Bronchial epithelial cell (primary cell): ENCODE results near the gene ZIC4. TPM values are rescaled to one million over a fixed set of nuclear protein-coding genes. Genes with fewer than 3 reads are reported as not detected.

Experiments
- DNase-seq: peaks from one replicate; pipeline ENCODE4 v3.0.0-alpha.2; 2010; ENCODE audit warnings: low read depth
- FAIRE-seq: peaks from 2 replicates; lab custom pipeline; 2011; peaks lifted over from hg19 to GRCh38; lab: Jason Lieb, UNC
- H3K27me3 ChIP-seq: 2 replicates; pipeline ENCODE4 v1.5.1; 2011; ENCODE audit warnings: low read length; ENCODE audit not compliant: control insufficient read depth, insufficient read depth
- H3K36me3 ChIP-seq: 2 replicates; pipeline ENCODE4 v1.5.1; 2011; ENCODE audit warnings: low read length; ENCODE audit not compliant: control insufficient read depth, insufficient read depth
- H3K4me3 ChIP-seq: 2 replicates; pipeline ENCODE4 v1.5.1; 2011; ENCODE audit warnings: mild to moderate bottlenecking, low read depth, low read length, control low read depth
- total RNA-seq: library from RNA; depleted of rRNA; stranded (reverse); fragments of >200 nt; gene quantifications from 2 replicates; pipeline ENCODE4 v1.2.1, GENCODE V29; 2014
- TF ChIP-seq, protein P1 (sequence below): IDR thresholded peaks from 2 replicates; pipeline ENCODE4 v1.5.1; 2011; ENCODE audit warnings: mild to moderate bottlenecking, moderate library complexity, low read length, control low read depth, inconsistent platforms; ENCODE audit not compliant: insufficient read depth, severe bottlenecking

ZIC4 gene
- total RNA-seq, 1 donor from 2014 or later: not detected

- no peak for FAIRE-seq
- TF ChIP-seq, protein P1, sequence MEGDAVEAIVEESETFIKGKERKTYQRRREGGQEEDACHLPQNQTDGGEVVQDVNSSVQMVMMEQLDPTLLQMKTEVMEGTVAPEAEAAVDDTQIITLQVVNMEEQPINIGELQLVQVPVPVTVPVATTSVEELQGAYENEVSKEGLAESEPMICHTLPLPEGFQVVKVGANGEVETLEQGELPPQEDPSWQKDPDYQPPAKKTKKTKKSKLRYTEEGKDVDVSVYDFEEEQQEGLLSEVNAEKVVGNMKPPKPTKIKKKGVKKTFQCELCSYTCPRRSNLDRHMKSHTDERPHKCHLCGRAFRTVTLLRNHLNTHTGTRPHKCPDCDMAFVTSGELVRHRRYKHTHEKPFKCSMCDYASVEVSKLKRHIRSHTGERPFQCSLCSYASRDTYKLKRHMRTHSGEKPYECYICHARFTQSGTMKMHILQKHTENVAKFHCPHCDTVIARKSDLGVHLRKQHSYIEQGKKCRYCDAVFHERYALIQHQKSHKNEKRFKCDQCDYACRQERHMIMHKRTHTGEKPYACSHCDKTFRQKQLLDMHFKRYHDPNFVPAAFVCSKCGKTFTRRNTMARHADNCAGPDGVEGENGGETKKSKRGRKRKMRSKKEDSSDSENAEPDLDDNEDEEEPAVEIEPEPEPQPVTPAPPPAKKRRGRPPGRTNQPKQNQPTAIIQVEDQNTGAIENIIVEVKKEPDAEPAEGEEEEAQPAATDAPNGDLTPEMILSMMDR: no peak
- Histone ChIP-seq H3K36me3 (no peaks in the 10 kb centered on the region), H3K27me3 (peaks cover 24% of the 10 kb centered on the region), H3K4me3 (no peak overlapping the region)
- no peak for DNase-seq
Observed at GRCh38 chr3:147370349-147370748, 36.0 kb downstream of the ZIC4 start.

GRCh38 chr3:147369661-147370123, 36.7 kb downstream of the ZIC4 start:
- DNase-seq: no peak
- Histone ChIP-seq H3K4me3 (no peak overlapping the region), H3K36me3 (no peaks in the 10 kb centered on the region), H3K27me3 (peaks cover 24% of the 10 kb centered on the region)
- TF ChIP-seq, protein P1: no peak
- FAIRE-seq: no peak

DNA sequence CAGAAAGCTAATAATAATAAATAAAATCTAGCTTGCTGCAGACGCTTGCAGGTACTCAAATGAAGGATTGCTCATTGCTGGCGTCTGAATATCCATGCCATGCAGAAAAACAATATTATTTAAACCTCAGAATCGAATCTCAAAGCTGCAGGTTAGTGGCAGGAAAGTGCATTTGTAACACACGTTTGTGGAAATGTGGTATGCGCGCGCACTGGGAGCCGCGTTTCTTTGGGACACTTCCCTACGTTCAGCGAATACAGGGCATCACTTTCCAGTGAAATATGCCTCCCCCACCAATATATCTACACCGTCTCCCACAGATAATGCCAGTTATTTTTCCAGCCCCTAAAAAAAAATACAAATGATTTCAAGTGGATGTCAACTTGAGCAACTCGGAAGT, 37.1 kb downstream of the ZIC4 start:
- no peak overlapping the region for H3K4me3 ChIP-seq
- DNase-seq: no peak
- peaks cover 24% of the 10 kb centered on the region for H3K27me3 ChIP-seq
- no peak for FAIRE-seq
- TF ChIP-seq, protein P1: no peak
- H3K36me3 ChIP-seq: no peaks in the 10 kb centered on the region

DNA sequence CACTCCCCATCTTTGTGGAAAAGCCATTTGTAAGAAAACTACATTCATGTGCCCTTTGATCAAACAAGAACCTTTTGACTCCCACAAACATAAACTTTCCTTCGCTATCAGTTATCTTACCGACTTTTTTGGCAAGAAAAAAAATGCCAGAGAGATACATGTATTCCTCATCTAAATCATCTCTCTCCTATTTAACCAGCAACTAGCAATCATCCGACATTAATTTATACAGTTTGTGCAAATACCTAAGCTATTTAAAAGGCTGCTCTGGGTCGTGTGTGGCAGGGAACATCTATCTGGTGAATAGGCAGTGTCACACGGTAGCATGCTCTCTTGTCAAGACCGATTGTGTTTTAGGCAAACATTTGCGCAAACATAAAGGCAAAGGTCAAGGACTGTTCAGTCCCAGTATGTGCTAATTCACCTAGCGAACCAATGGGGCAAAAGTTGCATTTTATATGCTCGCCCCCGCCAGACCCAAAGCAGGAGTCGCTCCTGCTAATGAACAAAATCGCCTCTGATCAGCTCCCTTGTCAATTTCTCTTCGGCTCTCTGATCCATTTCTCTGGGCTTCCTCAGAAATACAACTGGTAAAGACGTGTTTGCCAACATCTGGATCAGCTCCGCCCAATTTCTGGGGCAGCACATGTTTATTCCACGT, 37.7 kb downstream of the ZIC4 start:
- peak; percentile 47 for FAIRE-seq
- H3K27me3 ChIP-seq: peaks cover 24% of the 10 kb centered on the region

DNA sequence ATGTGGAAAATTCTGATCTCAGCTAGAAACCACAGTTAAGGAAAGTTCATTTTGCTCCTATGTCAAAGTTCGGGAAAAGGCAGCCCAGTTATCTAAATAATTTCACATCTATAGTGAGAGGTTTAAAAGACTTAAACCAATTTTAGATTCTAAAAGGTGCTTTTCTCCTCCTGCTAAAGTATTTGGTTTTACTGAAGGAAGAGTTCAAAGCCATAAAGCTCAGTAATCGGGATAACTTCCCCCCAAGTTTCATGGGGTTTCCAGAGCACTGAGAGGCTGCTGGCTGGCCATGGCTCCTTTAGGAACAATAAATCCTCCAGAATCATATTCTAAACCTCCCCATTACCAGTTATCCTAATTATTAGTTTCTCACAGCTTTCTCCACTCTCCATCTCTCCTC, 38.2 kb downstream of the ZIC4 start:
- FAIRE-seq (no peak), DNase-seq (no peak)
- no peaks in the 10 kb centered on the region for H3K36me3 ChIP-seq
- no peak overlapping the region for H3K4me3 ChIP-seq
- H3K27me3 ChIP-seq: peaks cover 24% of the 10 kb centered on the region
- TF ChIP-seq, protein P1: no peak

More for the DNA sequence above, 37.7 kb downstream of the ZIC4 start:
- DNase-seq: no peak
- TF ChIP-seq, protein P1: no peak
- no peaks in the 10 kb centered on the region for H3K36me3 ChIP-seq
- H3K4me3 ChIP-seq: no peak overlapping the region

DNA sequence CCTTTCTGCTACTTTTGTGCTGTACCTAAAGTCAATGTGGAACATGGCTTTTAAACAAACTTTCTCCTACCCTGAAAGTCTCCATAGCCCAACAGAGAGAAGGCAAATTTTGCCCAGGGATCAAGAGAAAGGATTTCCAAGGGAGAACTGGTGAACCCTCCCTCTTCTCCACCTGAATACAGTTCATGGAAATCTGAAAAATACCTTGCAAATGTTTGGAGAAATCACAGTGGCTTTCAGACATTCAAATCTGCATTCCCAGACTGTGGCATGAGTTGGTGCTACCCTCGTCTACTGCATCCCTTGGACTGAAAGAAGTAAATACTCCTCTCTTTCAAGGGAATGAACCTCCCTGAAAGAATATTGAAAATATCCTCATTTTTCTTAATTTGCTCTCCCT, 38.7 kb downstream of the ZIC4 start:
- H3K36me3 ChIP-seq: no peaks in the 10 kb centered on the region
- no peak overlapping the region for H3K4me3 ChIP-seq
- TF ChIP-seq, protein P1: no peak
- FAIRE-seq (no peak), DNase-seq (no peak)
- H3K27me3 ChIP-seq: peaks cover 24% of the 10 kb centered on the region
